Keratinocyte (primary cell): ENCODE data around the gene PRKAG2. TPM values are rescaled to one million over a fixed set of nuclear protein-coding genes. Genes with fewer than 3 reads are reported as not detected.

ENCODE experiments used
- DNase-seq: peaks from one replicate; pipeline ENCODE4 v3.0.0-alpha.2; 2011; ENCODE audit warnings: low read depth, missing footprints, low spot score
- FAIRE-seq: peaks from 2 replicates; lab custom pipeline; 2011; peaks lifted over from hg19 to GRCh38; lab: Jason Lieb, UNC
- H2AFZ ChIP-seq: 2 replicates; pipeline ENCODE4 v1.6.0; 2012; ENCODE audit warnings: low read length, control low read depth, inconsistent platforms; ENCODE audit not compliant: control insufficient read depth
- H3K27ac ChIP-seq: 2 replicates; pipeline ENCODE4 v1.5.1; 2011; ENCODE audit warnings: low read length; ENCODE audit not compliant: control insufficient read depth, insufficient read depth
- H3K27me3 ChIP-seq: 3 replicates; pipeline ENCODE4 v1.6.0; 2011; ENCODE audit warnings: low read length; ENCODE audit not compliant: control insufficient read depth, insufficient read depth; ENCODE audit errors: extremely low read depth
- H3K36me3 ChIP-seq, 2 experiments: 2 replicates in 1 of 2; 3 replicates in 1 of 2; pipeline ENCODE4 v1.5.1; 2011; ENCODE audit warnings: low read length in 2 of 2, mild to moderate bottlenecking in 1 of 2; ENCODE audit not compliant: control insufficient read depth in 2 of 2, insufficient read depth in 2 of 2; ENCODE audit errors: extremely low read depth in 1 of 2
- H3K4me1 ChIP-seq: 3 replicates; pipeline ENCODE4 v1.5.1; 2011; ENCODE audit warnings: low read length; ENCODE audit not compliant: control insufficient read depth, insufficient read depth; ENCODE audit errors: extremely low read depth
- H3K4me2 ChIP-seq: 3 replicates; pipeline ENCODE4 v1.6.0; 2011; ENCODE audit warnings: low read depth, low read length; ENCODE audit not compliant: control insufficient read depth, insufficient read depth; ENCODE audit errors: extremely low read depth
- H3K4me3 ChIP-seq, 3 experiments: fragments of 200-600 bp in 1 of 3; sonication (generic) in 1 of 3; 2 replicates in 2 of 3; 3 replicates in 1 of 3; pipeline ENCODE4 v1.5.1; 2011 to 2016; ENCODE audit warnings: low read length in 3 of 3, mild to moderate bottlenecking in 3 of 3, control low read depth in 2 of 3, inconsistent platforms in 1 of 3, low read depth in 1 of 3, mixed read lengths in 1 of 3, mixed run types in 1 of 3, moderate library complexity in 1 of 3; ENCODE audit not compliant: control insufficient read depth in 2 of 3, insufficient read depth in 2 of 3; ENCODE audit errors: extremely low read depth in 1 of 3
- H3K79me2 ChIP-seq: 2 replicates; pipeline ENCODE4 v1.6.0; 2012; ENCODE audit warnings: low read length; ENCODE audit not compliant: control insufficient read depth, insufficient read depth
- H3K9ac ChIP-seq: 3 replicates; pipeline ENCODE4 v1.6.0; 2011; ENCODE audit warnings: low read length; ENCODE audit not compliant: control insufficient read depth, insufficient read depth; ENCODE audit errors: extremely low read depth
- H3K9me1 ChIP-seq: 3 replicates; pipeline ENCODE4 v1.6.0; 2011; ENCODE audit warnings: low read length; ENCODE audit not compliant: control insufficient read depth, insufficient read depth; ENCODE audit errors: extremely low read depth
- H3K9me3 ChIP-seq: 2 replicates; pipeline ENCODE4 v1.5.1; 2012; ENCODE audit warnings: low read depth, low read length; ENCODE audit not compliant: control insufficient read depth
- H4K20me1 ChIP-seq: 3 replicates; pipeline ENCODE4 v1.6.0; 2011; ENCODE audit warnings: low read length; ENCODE audit not compliant: control insufficient read depth, insufficient read depth; ENCODE audit errors: extremely low read depth
- CTCF ChIP-seq, 3 experiments: IDR thresholded peaks in 1 of 3; conservative IDR thresholded peaks in 1 of 3; optimal IDR thresholded peaks in 1 of 3; 2 replicates in 2 of 3; 3 replicates in 1 of 3; pipeline versions ENCODE3 to v1.5.1; 2011; ENCODE audit warnings: low read length in 3 of 3, mild to moderate bottlenecking in 3 of 3, moderate library complexity in 2 of 3, control low read depth in 1 of 3, inconsistent platforms in 1 of 3; ENCODE audit not compliant: insufficient read depth in 2 of 3; ENCODE audit errors: extremely low read depth in 1 of 3
- EZH2 ChIP-seq: IDR thresholded peaks from one replicate; pipeline ENCODE4 v1.6.1; 2012; ENCODE audit warnings: inconsistent platforms, mild to moderate bottlenecking, low read length, moderate library complexity
- dilution Hi-C: fragments of 300-500 bp; cut with MboI; formaldehyde crosslinking; loops from one replicate; pipeline ENCODE4 v1.7.0; 2020; ENCODE audit warnings: low sequenced_read_pairs; ENCODE audit not compliant: extremely low pct_ligation_motif_present
- polyA plus RNA-seq, 5 experiments: library from polyadenylated mRNA; depleted of rRNA in 3 of 5; stranded (reverse) in 3 of 5; stranded (forward) in 1 of 5; unstranded in 1 of 5; fragments of >200 nt; gene quantifications; 1 replicate in 1 of 5; 2 replicates in 3 of 5; 3 replicates in 1 of 5; pipeline versions ENCODE4 v1.2.1 to v1.2.3, GENCODE V29; 2011 to 2012; ENCODE audit warnings: missing spikeins in 2 of 5, low read depth in 1 of 5, low replicate concordance in 1 of 5

The PRKAG2 gene
- polyA plus RNA-seq, 1 donor (not counting 4 experiments of a cell fraction or from before 2014, with no cell fraction given) = 39.5 TPM

DNA sequence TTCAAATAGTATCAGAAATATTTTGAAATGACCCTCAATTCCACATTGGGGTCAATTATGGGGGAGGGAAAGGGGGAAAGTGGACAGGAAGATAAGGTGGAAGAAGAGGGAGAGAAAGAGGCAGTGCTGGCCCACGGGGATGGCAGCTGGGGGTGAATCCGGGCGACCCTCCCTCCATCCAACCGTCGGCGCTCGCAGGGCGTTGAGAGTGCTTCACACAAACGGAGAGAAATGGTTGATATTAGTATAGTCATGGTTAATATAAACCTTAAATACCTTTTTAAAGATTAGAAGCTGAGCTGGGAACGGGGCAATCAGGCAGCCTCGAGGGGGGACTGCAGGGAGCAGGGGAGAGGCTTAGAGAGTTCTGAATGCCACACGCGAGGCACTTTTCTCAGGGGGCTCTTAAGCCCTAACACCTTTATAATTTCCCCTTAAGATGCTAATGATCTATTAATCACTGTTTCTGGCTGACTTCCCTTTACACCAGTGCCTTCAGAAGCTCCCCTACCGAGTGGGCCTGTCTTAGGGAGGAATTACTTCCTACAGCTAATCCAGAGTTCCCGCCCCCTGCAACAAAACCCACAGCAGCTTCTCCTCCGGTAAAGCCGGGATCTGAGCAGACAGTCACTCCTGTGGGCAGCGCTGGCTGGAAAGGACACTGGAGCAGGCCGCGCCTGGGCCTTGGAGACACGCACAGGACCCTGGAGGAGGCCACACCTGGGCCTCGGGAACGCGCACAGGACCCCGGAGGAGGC lies 39.5 kb downstream of the PRKAG2 start:
- Histone ChIP-seq H3K4me1 (no peaks in the 10 kb centered on the region), H3K36me3 (no peaks in the 10 kb centered on the region), H3K9ac (no peak overlapping the region), H3K27ac (no peak overlapping the region), H3K4me3 (no peak overlapping the region), H3K4me2 (no peak overlapping the region), H3K9me1 (no peaks in the 10 kb centered on the region), H3K79me2 (no peaks in the 10 kb centered on the region), H2AFZ (no peak overlapping the region), H3K27me3 (no peaks in the 10 kb centered on the region), H4K20me1 (no peaks in the 10 kb centered on the region), H3K9me3 (no peaks in the 10 kb centered on the region)
- DNase-seq (no peak), FAIRE-seq (no peak)
- dilution Hi-C loops = no loop called here
- TF ChIP-seq EZH2 (no peak), CTCF (optimal IDR thresholded peaks at IDR 0.05 in 1 of 3, IDR thresholded peaks at IDR 0.05 in 1 of 3, conservative IDR thresholded peaks at IDR 0.05 in 1 of 3; ENCODE audit: extremely low read depth in 1 of 3, insufficient read depth in 2 of 3, low read length in 3 of 3) (no peak)

- no peak for DNase-seq
- Histone ChIP-seq H3K27me3 (no peaks in the 10 kb centered on the region), H3K4me1 (no peaks in the 10 kb centered on the region), H2AFZ (no peak overlapping the region), H3K4me2 (no peak overlapping the region), H3K9ac (no peak overlapping the region), H3K36me3 (no peaks in the 10 kb centered on the region), H4K20me1 (no peaks in the 10 kb centered on the region), H3K9me1 (no peaks in the 10 kb centered on the region), H3K27ac (no peak overlapping the region), H3K4me3 (no peak overlapping the region), H3K9me3 (no peaks in the 10 kb centered on the region), H3K79me2 (no peaks in the 10 kb centered on the region)
- TF ChIP-seq CTCF (optimal IDR thresholded peaks at IDR 0.05 in 1 of 3, IDR thresholded peaks at IDR 0.05 in 1 of 3, conservative IDR thresholded peaks at IDR 0.05 in 1 of 3; ENCODE audit: extremely low read depth in 1 of 3, insufficient read depth in 2 of 3, low read length in 3 of 3) = no peak
- no peak for TF ChIP-seq EZH2
- no peak for FAIRE-seq
- dilution Hi-C loops = no loop called here
These were observed 40.0 kb downstream of the PRKAG2 start for GRCh38 chr7:151836927-151837205.
